ENCODE results near the gene KLK2. TPM values are rescaled to one million over a fixed set of nuclear protein-coding genes. Genes with fewer than 3 reads are reported as not detected.

Gene KLK2
- not detected in 2 replicates for total RNA-seq (2022)
- Bru-seq, nascent RNA = not detected
- BruChase-seq, experiment 1, labeled RNA remaining after a 6-hour chase = not detected
- BruChase-seq, experiment 2, labeled RNA remaining after a 2-hour chase = not detected
- long read RNA-seq = 0 reads

- intact Hi-C loops (cut with micrococcal nuclease; ENCODE audit: unreplicated experiment) = no loop called here
- Mint-ChIP-seq H3K27me3 (ENCODE audit: unreplicated experiment) (no peaks in the 10 kb centered on the region), H3K36me3 (ENCODE audit: insufficient read depth, unreplicated experiment) (no peaks in the 10 kb centered on the region), H3K4me3 (ENCODE audit: low read depth, unreplicated experiment) (no peak within 1 kb of the TSS), H3K9me3 (ENCODE audit: low read depth, unreplicated experiment) (no peaks in the 10 kb centered on the region), H3K27ac (ENCODE audit: unreplicated experiment) (no peak within 1 kb of the TSS), H3K4me1 (ENCODE audit: low read depth, unreplicated experiment) (no peaks in the 10 kb centered on the region)
- DNase-seq = no peak
- CTCF ChIA-PET = interaction anchor here (0.6 kb wide), 1 partner anchor 80 kb away, joined by 3 read pairs; no protein-coding TSS in a partner anchor
- no TSS peak for BruUV-seq (replicated peaks)
- TF ChIP-seq CTCF (IDR thresholded peaks at IDR 0.05; ENCODE audit: unreplicated experiment) = no peak
Observed at GRCh38 chr19:50873056-50873455, at the start of gene KLK2. TSS of gene KLK2 (plus strand) at chr19:50873439. CDS start at chr19:50873474, 35 bp downstream.

- Mint-ChIP-seq H3K27me3 (ENCODE audit: unreplicated experiment) (peaks cover 74% of the 10 kb centered on the region), H3K36me3 (ENCODE audit: insufficient read depth, unreplicated experiment) (no peaks in the 10 kb centered on the region), H3K27ac (ENCODE audit: unreplicated experiment) (no peak overlapping the region), H3K4me1 (ENCODE audit: low read depth, unreplicated experiment) (no peaks in the 10 kb centered on the region), H3K4me3 (ENCODE audit: low read depth, unreplicated experiment) (no peak overlapping the region), H3K9me3 (ENCODE audit: low read depth, unreplicated experiment) (no peaks in the 10 kb centered on the region)
- CTCF ChIA-PET = no interaction called here
- no TSS peak for BruUV-seq (replicated peaks)
- no peak for DNase-seq
- TF ChIP-seq CTCF (IDR thresholded peaks at IDR 0.05; ENCODE audit: unreplicated experiment) = no peak
- intact Hi-C loops (cut with micrococcal nuclease; ENCODE audit: unreplicated experiment) = no loop called here
Observed at GRCh38 chr19:50826492-50827240, 46.6 kb upstream of the KLK2 start.

GRCh38 chr19:50827476-50827875 lies 45.8 kb upstream of the KLK2 start:
- intact Hi-C loops (cut with micrococcal nuclease; ENCODE audit: unreplicated experiment) = no loop called here
- Mint-ChIP-seq H3K27me3 (ENCODE audit: unreplicated experiment) (peaks cover 74% of the 10 kb centered on the region), H3K4me3 (ENCODE audit: low read depth, unreplicated experiment) (no peak overlapping the region), H3K27ac (ENCODE audit: unreplicated experiment) (no peak overlapping the region), H3K9me3 (ENCODE audit: low read depth, unreplicated experiment) (no peaks in the 10 kb centered on the region), H3K36me3 (ENCODE audit: insufficient read depth, unreplicated experiment) (no peaks in the 10 kb centered on the region), H3K4me1 (ENCODE audit: low read depth, unreplicated experiment) (no peaks in the 10 kb centered on the region)
- no peak for DNase-seq
- no TSS peak for BruUV-seq (replicated peaks)
- CTCF ChIA-PET = no interaction called here
- TF ChIP-seq CTCF (IDR thresholded peaks at IDR 0.05; ENCODE audit: unreplicated experiment) = no peak

- no peak overlapping the region for H3K27ac Mint-ChIP-seq (ENCODE audit: unreplicated experiment)
Observed at GRCh38 chr19:50829801-50830200, 43.4 kb upstream of the KLK2 start.

More at GRCh38 chr19:50829801-50830200, 43.4 kb upstream of the KLK2 start:
- no peaks in the 10 kb centered on the region for H3K36me3 Mint-ChIP-seq (ENCODE audit: insufficient read depth, unreplicated experiment)
- H3K9me3 Mint-ChIP-seq (ENCODE audit: low read depth, unreplicated experiment) = no peaks in the 10 kb centered on the region
- peaks cover 76% of the 10 kb centered on the region for H3K27me3 Mint-ChIP-seq (ENCODE audit: unreplicated experiment)
- no peaks in the 10 kb centered on the region for H3K4me1 Mint-ChIP-seq (ENCODE audit: low read depth, unreplicated experiment)
- BruUV-seq (replicated peaks) = no TSS peak
- DNase-seq = no peak
- CTCF ChIA-PET = no interaction called here
- H3K4me3 Mint-ChIP-seq (ENCODE audit: low read depth, unreplicated experiment) = no peak overlapping the region
- no peak for TF ChIP-seq CTCF (IDR thresholded peaks at IDR 0.05; ENCODE audit: unreplicated experiment)
- intact Hi-C loops (cut with micrococcal nuclease; ENCODE audit: unreplicated experiment) = no loop called here
